Measurements from ENCODE around the gene BBS9. TPM values are rescaled to one million over a fixed set of nuclear protein-coding genes. Genes with fewer than 3 reads are reported as not detected.
A peak's percentile ranks its signal among the peaks of the same experiment; 100 is the strongest.

Gene BBS9
- total and polyA plus RNA-seq, 2 donors (not counting 1 experiment from before 2014, with no cell fraction given) = 8.4 to 45.2 TPM

- no CpG with 5 or more reads among the region's 1 CpG for WGBS (ENCODE audit: insufficient coverage)
- Mint-ChIP-seq H3K9me3 (ENCODE audit: insufficient read depth) (no peaks in the 10 kb centered on the region), H3K27ac (no peak overlapping the region), H3K4me3 (no peak overlapping the region), H3K27me3 (no peaks in the 10 kb centered on the region), H3K4me1 (no peaks in the 10 kb centered on the region)
- CTCF ChIA-PET = interaction anchor here (0.7 to 4.8 kb wide), 7 partner anchors 10 to 748 kb away, joined by 3 to 89 read pairs (median 4); no protein-coding TSS in a partner anchor
- TF ChIP-seq CTCF (IDR thresholded peaks at IDR 0.05) = no peak
- TF ChIP-seq EZH2 (IDR thresholded peaks at IDR 0.05; ENCODE audit: borderline replicate concordance, insufficient read depth, low read depth, low read length, poor library complexity, severe bottlenecking) = no peak
- POLR2A ChIA-PET = interaction anchor here (0.9 kb wide), 1 partner anchor 10 kb away, joined by 3 read pairs; no protein-coding TSS in a partner anchor
- H2AFZ ChIP-seq (ENCODE audit: insufficient read depth, low read depth, low read length, poor library complexity, severe bottlenecking) = no peak overlapping the region
- no peaks in the 10 kb centered on the region for H3K27me3 ChIP-seq (replicated peaks in 1 of 4; ENCODE audit: control extremely low read depth in 1 of 4, control insufficient read depth in 3 of 4, insufficient read depth in 4 of 4, low read length in 3 of 4)
- ATAC-seq (ENCODE audit: low read depth) (no peak), DNase-seq (no peak)
- H3K9me3 ChIP-seq (ENCODE audit: control extremely low read depth in 1 of 3, control insufficient read depth in 2 of 3, insufficient read depth in 1 of 3, low read length in 2 of 3) = peaks cover 0 to 9% (median 0%) of the 10 kb centered on the region in 3 donors
- no peak overlapping the region for H3K9ac ChIP-seq (ENCODE audit: low read length)
- no peak overlapping the region for H3K27ac ChIP-seq (ENCODE audit: low read length in 2 of 2)
- no peak overlapping the region for H3K4me2 ChIP-seq (replicated peaks; ENCODE audit: low read depth, low read length, poor library complexity, severe bottlenecking)
- H4K20me1 ChIP-seq (ENCODE audit: control insufficient read depth, insufficient read depth, low read length, poor library complexity, severe bottlenecking) = no peaks in the 10 kb centered on the region
- no peaks in the 10 kb centered on the region for H3K36me3 ChIP-seq (replicated peaks in 1 of 2; ENCODE audit: control extremely low read depth in 1 of 2, control insufficient read depth in 1 of 2, extremely low read depth in 1 of 2, insufficient read depth in 2 of 2, low read length in 1 of 2)
- H3K4me1 ChIP-seq (ENCODE audit: control insufficient read depth in 2 of 2, insufficient read depth in 2 of 2, low read length in 2 of 2) = no peaks in the 10 kb centered on the region
- no peak overlapping the region for H3K4me3 ChIP-seq (ENCODE audit: control extremely low read depth in 1 of 5, extremely low read depth in 1 of 5, insufficient read depth in 1 of 5, low read depth in 2 of 5, low read length in 4 of 5)
- no peaks in the 10 kb centered on the region for H3K79me2 ChIP-seq (ENCODE audit: control insufficient read depth, insufficient read depth, low read length)
- intact Hi-C loops (cut with micrococcal nuclease) = loop anchor here (1.0 kb wide), 1 partner anchor 710 kb away; no protein-coding TSS in a partner anchor
These were observed 55.5 kb downstream of the BBS9 start for GRCh38 chr7:33184828-33185227.

GRCh38 chr7:33185786-33186185 is 56.4 kb downstream of the BBS9 start:
- Histone ChIP-seq H3K4me2 (replicated peaks; ENCODE audit: low read depth, low read length, poor library complexity, severe bottlenecking) (no peak overlapping the region), H3K36me3 (replicated peaks in 1 of 2; ENCODE audit: control extremely low read depth in 1 of 2, control insufficient read depth in 1 of 2, extremely low read depth in 1 of 2, insufficient read depth in 2 of 2, low read length in 1 of 2) (no peaks in the 10 kb centered on the region), H4K20me1 (ENCODE audit: control insufficient read depth, insufficient read depth, low read length, poor library complexity, severe bottlenecking) (no peaks in the 10 kb centered on the region), H3K9me3 (ENCODE audit: control extremely low read depth in 1 of 3, control insufficient read depth in 2 of 3, insufficient read depth in 1 of 3, low read length in 2 of 3) (no peaks in the 10 kb centered on the region), H3K4me3 (ENCODE audit: control extremely low read depth in 1 of 5, extremely low read depth in 1 of 5, insufficient read depth in 1 of 5, low read depth in 2 of 5, low read length in 4 of 5) (no peak overlapping the region), H3K79me2 (ENCODE audit: control insufficient read depth, insufficient read depth, low read length) (no peaks in the 10 kb centered on the region), H3K4me1 (ENCODE audit: control insufficient read depth in 2 of 2, insufficient read depth in 2 of 2, low read length in 2 of 2) (peaks cover 3% of the 10 kb centered on the region in 2 donors), H3K27ac (ENCODE audit: low read length in 2 of 2) (no peak overlapping the region), H3K27me3 (replicated peaks in 1 of 4; ENCODE audit: control extremely low read depth in 1 of 4, control insufficient read depth in 3 of 4, insufficient read depth in 4 of 4, low read length in 3 of 4) (no peaks in the 10 kb centered on the region), H2AFZ (ENCODE audit: insufficient read depth, low read depth, low read length, poor library complexity, severe bottlenecking) (no peak overlapping the region), H3K9ac (ENCODE audit: low read length) (no peak overlapping the region)
- intact Hi-C loops (cut with micrococcal nuclease) = loop anchor here (1.0 kb wide), 1 partner anchor 710 kb away; no protein-coding TSS in a partner anchor
- DNase-seq (peak; percentile 60), ATAC-seq (ENCODE audit: low read depth) (no peak)
- Mint-ChIP-seq H3K4me1 (peaks cover 6% of the 10 kb centered on the region), H3K9me3 (ENCODE audit: insufficient read depth) (no peaks in the 10 kb centered on the region), H3K4me3 (no peak overlapping the region), H3K27me3 (no peaks in the 10 kb centered on the region), H3K27ac (no peak overlapping the region)
- 50% methylated on average over 2 of the region's 3 CpGs for WGBS (ENCODE audit: insufficient coverage)
- no peak for TF ChIP-seq EZH2 (IDR thresholded peaks at IDR 0.05; ENCODE audit: borderline replicate concordance, insufficient read depth, low read depth, low read length, poor library complexity, severe bottlenecking)
- TF ChIP-seq CTCF (IDR thresholded peaks at IDR 0.05) = peak; percentile 76
- POLR2A ChIA-PET = interaction anchor here (0.9 kb wide), 1 partner anchor 9 kb away, joined by 3 read pairs; no protein-coding TSS in a partner anchor
- CTCF ChIA-PET = interaction anchor here (0.6 to 4.8 kb wide), 14 partner anchors 8 to 748 kb away, joined by 3 to 89 read pairs (median 3); no protein-coding TSS in a partner anchor

All from B cell (primary cell).